ENCODE measurements around the gene SYNPO2.

- TF ChIP-seq REST (IDR thresholded peaks at IDR 0.05; ENCODE audit: insufficient read depth in 1 of 2, low read depth in 2 of 2, low read length in 1 of 2) (no peak), POLR2AphosphoS5 (IDR thresholded peaks at IDR 0.05; ENCODE audit: low read depth, low read length) (no peak)
These were observed 79.4 kb downstream of the SYNPO2 start for GRCh38 chr4:118968005-118968404.
